Measurements from ENCODE around the gene PTK7.
"Not testable (repeated sequence)": the region's sequence is repeated elsewhere in the genome, so short reads cannot be mapped to it uniquely, and the experiment has no call there.

Gene PTK7

GRCh38 chr6:43081043-43081442 is 4.9 kb downstream of the PTK7 start:
- Histone ChIP-seq H3K4me2 (ENCODE audit: low read length) (no peak overlapping the region), H3K9ac (ENCODE audit: low read length) (no peak overlapping the region), H3K36me3 (replicated peaks; ENCODE audit: low read depth, low read length) (no peaks in the 10 kb centered on the region), H4K20me1 (ENCODE audit: insufficient read depth, low read length) (0 out of 2 replicates have a peak, but pooled peaks cover 3% of the 10 kb centered on the region), H3K27ac (ENCODE audit: low read length) (no peak overlapping the region), H3K4me3 (ENCODE audit: low read length) (no peak overlapping the region), H3K27me3 (ENCODE audit: low read depth, low read length) (peaks cover 52% of the 10 kb centered on the region), H3K9me3 (ENCODE audit: insufficient read depth, low read length) (no peaks in the 10 kb centered on the region), H3K79me2 (ENCODE audit: low read length) (no peaks in the 10 kb centered on the region), H3K4me1 (ENCODE audit: low read length) (peaks cover 8% of the 10 kb centered on the region), H2AFZ (ENCODE audit: low read depth, low read length) (no peak overlapping the region)
- TF ChIP-seq CTCF (IDR thresholded peaks at IDR 0.05; ENCODE audit: low read depth, low read length) (no peak), EZH2phosphoT487 (IDR thresholded peaks at IDR 0.05; ENCODE audit: low read depth) (no peak)

- not testable (repeated sequence) for H3K79me2 ChIP-seq (ENCODE audit: low read length); H3K27ac ChIP-seq (ENCODE audit: low read length); H4K20me1 ChIP-seq (ENCODE audit: insufficient read depth, low read length); H3K4me3 ChIP-seq (ENCODE audit: low read length); H2AFZ ChIP-seq (ENCODE audit: low read depth, low read length); H3K9ac ChIP-seq (ENCODE audit: low read length); H3K9me3 ChIP-seq (ENCODE audit: insufficient read depth, low read length); H3K36me3 ChIP-seq (replicated peaks; ENCODE audit: low read depth, low read length); H3K4me2 ChIP-seq (ENCODE audit: low read length)
- Histone ChIP-seq H3K4me1 (ENCODE audit: low read length) (peaks cover 17% of the 10 kb centered on the region), H3K27me3 (ENCODE audit: low read depth, low read length) (peaks cover 51% of the 10 kb centered on the region)
Observed at GRCh38 chr6:43081922-43082321, 5.8 kb downstream of the PTK7 start.

GRCh38 chr6:43082806-43083655 is 6.9 kb downstream of the PTK7 start:
- no peak overlapping the region for H3K27ac ChIP-seq (ENCODE audit: low read length)
- H3K4me1 ChIP-seq (ENCODE audit: low read length): peaks cover 18% of the 10 kb centered on the region
- no peak overlapping the region for H3K4me2 ChIP-seq (ENCODE audit: low read length)
- H3K9me3 ChIP-seq (ENCODE audit: insufficient read depth, low read length): no peaks in the 10 kb centered on the region
- H3K36me3 ChIP-seq (replicated peaks; ENCODE audit: low read depth, low read length): no peaks in the 10 kb centered on the region
- H3K9ac ChIP-seq (ENCODE audit: low read length): no peak overlapping the region
- H3K79me2 ChIP-seq (ENCODE audit: low read length): no peaks in the 10 kb centered on the region
- H3K27me3 ChIP-seq (ENCODE audit: low read depth, low read length): peaks cover 51% of the 10 kb centered on the region
- H2AFZ ChIP-seq (ENCODE audit: low read depth, low read length): no peak overlapping the region
- peaks cover 11% of the 10 kb centered on the region; the same call in 1 of the 2 replicates for H4K20me1 ChIP-seq (ENCODE audit: insufficient read depth, low read length)
- no peak overlapping the region for H3K4me3 ChIP-seq (ENCODE audit: low read length)
- TF ChIP-seq EZH2phosphoT487 (IDR thresholded peaks at IDR 0.05; ENCODE audit: low read depth) (no peak), CTCF (IDR thresholded peaks at IDR 0.05; ENCODE audit: low read depth, low read length) (no peak)

- Histone ChIP-seq H3K4me1 (ENCODE audit: low read length) (peaks cover 18% of the 10 kb centered on the region), H3K27ac (ENCODE audit: low read length) (no peak overlapping the region), H3K4me3 (ENCODE audit: low read length) (peak overlapping the region; percentile 58), H3K36me3 (replicated peaks; ENCODE audit: low read depth, low read length) (no peaks in the 10 kb centered on the region), H3K9ac (ENCODE audit: low read length) (no peak overlapping the region), H4K20me1 (ENCODE audit: insufficient read depth, low read length) (peaks cover 11% of the 10 kb centered on the region; the same call in 1 of the 2 replicates), H2AFZ (ENCODE audit: low read depth, low read length) (no peak overlapping the region), H3K79me2 (ENCODE audit: low read length) (no peaks in the 10 kb centered on the region), H3K9me3 (ENCODE audit: insufficient read depth, low read length) (no peaks in the 10 kb centered on the region), H3K4me2 (ENCODE audit: low read length) (peak overlapping the region; percentile 76), H3K27me3 (ENCODE audit: low read depth, low read length) (peaks cover 60% of the 10 kb centered on the region)
- no peak for TF ChIP-seq CTCF (IDR thresholded peaks at IDR 0.05; ENCODE audit: low read depth, low read length)
- TF ChIP-seq EZH2phosphoT487 (IDR thresholded peaks at IDR 0.05; ENCODE audit: low read depth): no peak
Observed at GRCh38 chr6:43086022-43086658, 10.0 kb downstream of the PTK7 start.
